H1 (cell line): ENCODE data around the gene KCNMA1. TPM values are rescaled to one million over a fixed set of nuclear protein-coding genes. Genes with fewer than 3 reads are reported as not detected.

Experiments used
- CTCF ChIA-PET: fragments of 300-600 bp; sonication (Branson Sonifier 250); formaldehyde crosslinking; loops from one replicate; lab custom pipeline; 2021; ENCODE audit not compliant: partially characterized antibody; lab: Charles Lee
- POLR2A ChIA-PET: fragments of 300-600 bp; sonication (Branson Sonifier 250); formaldehyde crosslinking; loops from one replicate; lab custom pipeline; 2021; ENCODE audit warnings: inconsistent platforms; ENCODE audit not compliant: partially characterized antibody; lab: Charles Lee
- DNase-seq, 2 experiments: peaks; one replicate each; pipeline versions ENCODE4 v3.0.0 to v3.0.0-alpha.2; 2010 to 2022; ENCODE audit warnings: low spot score in 2 of 2, low read depth in 1 of 2, mixed read lengths in 1 of 2
- FAIRE-seq: peaks from 2 replicates; lab custom pipeline; 2011; peaks lifted over from hg19 to GRCh38; lab: Jason Lieb, UNC
- H2AFZ ChIP-seq: 2 replicates; pipeline ENCODE4 v1.8.1; 2012; ENCODE audit warnings: low read length, inconsistent platforms
- H2AK5ac ChIP-seq: 2 replicates; pipeline ENCODE4 v1.6.1; 2013; ENCODE audit warnings: low read depth, low read length
- H2BK120ac ChIP-seq: replicated peaks from 2 replicates; pipeline ENCODE3; 2013; ENCODE audit warnings: low read depth, low read length, inconsistent platforms
- H2BK12ac ChIP-seq: 2 replicates; pipeline ENCODE4 v1.6.1; 2013; ENCODE audit warnings: low read depth, low read length
- H2BK15ac ChIP-seq: 2 replicates; pipeline ENCODE4 v1.6.1; 2013; ENCODE audit warnings: low read length
- H2BK20ac ChIP-seq: 2 replicates; pipeline ENCODE4 v1.6.1; 2013; ENCODE audit warnings: low read length
- H2BK5ac ChIP-seq: 2 replicates; pipeline ENCODE4 v1.6.1; 2013; ENCODE audit warnings: low read depth, low read length
- H3K14ac ChIP-seq: 2 replicates; pipeline ENCODE4 v1.6.1; 2013; ENCODE audit warnings: inconsistent platforms; ENCODE audit not compliant: insufficient read length
- H3K18ac ChIP-seq: 2 replicates; pipeline ENCODE4 v1.6.1; 2013; ENCODE audit warnings: low read length; ENCODE audit errors: extremely low read depth
- H3K23ac ChIP-seq: 2 replicates; pipeline ENCODE4 v1.6.1; 2013; ENCODE audit warnings: inconsistent platforms; ENCODE audit not compliant: insufficient read length
- H3K23me2 ChIP-seq: 2 replicates; pipeline ENCODE4 v1.6.1; 2013; ENCODE audit warnings: low read depth, low read length
- H3K27ac ChIP-seq: 2 replicates; pipeline ENCODE4 v1.6.1; 2011; ENCODE audit warnings: low read depth, low read length, inconsistent platforms
- H3K27me3 ChIP-seq, 4 experiments: replicated peaks in 1 of 4; 1 replicate in 1 of 4; 2 replicates in 3 of 4; pipeline versions ENCODE4 v1.6.1 to v1.8.1; 2011 to 2013; ENCODE audit warnings: low read length in 3 of 4, mild to moderate bottlenecking in 3 of 4, inconsistent platforms in 2 of 4, mixed read lengths in 2 of 4, moderate library complexity in 1 of 4; ENCODE audit not compliant: control insufficient read depth in 3 of 4, insufficient read depth in 3 of 4; ENCODE audit errors: extremely low read depth in 1 of 4
- H3K36me3 ChIP-seq, 4 experiments: 2 replicates each; pipeline versions ENCODE4 v1.6.1 to v1.8.1; 2011 to 2013; ENCODE audit warnings: mild to moderate bottlenecking in 4 of 4, low read length in 3 of 4, moderate library complexity in 2 of 4, control low read depth in 1 of 4, inconsistent platforms in 1 of 4; ENCODE audit not compliant: insufficient read depth in 4 of 4, control insufficient read depth in 2 of 4
- H3K4ac ChIP-seq: replicated peaks from 2 replicates; pipeline ENCODE3; 2013; ENCODE audit warnings: low read length, low read depth, mixed read lengths, inconsistent platforms; ENCODE audit not compliant: insufficient read length
- H3K4me1 ChIP-seq, 4 experiments: replicated peaks in 1 of 4; 1 replicate in 1 of 4; 2 replicates in 3 of 4; pipeline versions ENCODE4 v1.6.1 to v1.8.1; 2011 to 2013; ENCODE audit warnings: low read length in 3 of 4, inconsistent platforms in 2 of 4, mixed read lengths in 1 of 4; ENCODE audit not compliant: insufficient read depth in 4 of 4, control insufficient read depth in 3 of 4
- H3K4me2 ChIP-seq, 2 experiments: 2 replicates each; pipeline versions ENCODE4 v1.6.1 to v1.8.1; 2011 to 2013; ENCODE audit warnings: low read depth in 2 of 2, low read length in 2 of 2, control low read depth in 1 of 2, inconsistent platforms in 1 of 2, mild to moderate bottlenecking in 1 of 2; ENCODE audit not compliant: insufficient read depth in 1 of 2
- H3K4me3 ChIP-seq, 4 experiments: fragments of 200-600, 300-600 bp in 1 of 4; sonication (generic), shearing (Covaris generic), sonication (Bioruptor Twin) in 1 of 4; 2 replicates each; pipeline versions ENCODE4 v1.5.1 to v1.8.1; 2011 to 2016; ENCODE audit warnings: low read length in 4 of 4, low read depth in 3 of 4, control low read depth in 2 of 4, inconsistent platforms in 2 of 4, mild to moderate bottlenecking in 2 of 4, mixed read lengths in 1 of 4, moderate library complexity in 1 of 4; ENCODE audit not compliant: insufficient read depth in 2 of 4; ENCODE audit errors: extremely low read depth in 1 of 4
- H3K56ac ChIP-seq: replicated peaks from 2 replicates; pipeline ENCODE3; 2013; ENCODE audit warnings: low read depth, mild to moderate bottlenecking, mixed read lengths, low read length, inconsistent platforms; ENCODE audit not compliant: insufficient read length
- H3K79me1 ChIP-seq: 2 replicates; pipeline ENCODE4 v1.6.1; 2013; ENCODE audit warnings: low read depth, low read length, control low read depth
- H3K79me2 ChIP-seq, 2 experiments: 2 replicates each; pipeline versions ENCODE4 v1.6.1 to v1.8.1; 2012 to 2013; ENCODE audit warnings: low read length in 2 of 2, mild to moderate bottlenecking in 2 of 2, inconsistent platforms in 1 of 2; ENCODE audit not compliant: insufficient read depth in 2 of 2, control insufficient read depth in 1 of 2
- H3K9ac ChIP-seq, 4 experiments: replicated peaks in 1 of 4; 1 replicate in 1 of 4; 2 replicates in 3 of 4; pipeline versions ENCODE4 v1.6.1 to v1.8.1; 2011 to 2013; ENCODE audit warnings: low read depth in 3 of 4, low read length in 3 of 4, control low read depth in 2 of 4, mild to moderate bottlenecking in 2 of 4, moderate library complexity in 2 of 4, inconsistent platforms in 1 of 4; ENCODE audit errors: extremely low read depth in 1 of 4
- H3K9me3 ChIP-seq, 2 experiments: 2 replicates each; pipeline versions ENCODE4 v1.6.1 to v1.8.1; 2012 to 2013; ENCODE audit warnings: mild to moderate bottlenecking in 2 of 2, moderate library complexity in 2 of 2, control low read depth in 1 of 2, inconsistent platforms in 1 of 2, low read depth in 1 of 2, low read length in 1 of 2, mixed read lengths in 1 of 2; ENCODE audit not compliant: insufficient read depth in 2 of 2
- H4K20me1 ChIP-seq, 2 experiments: replicated peaks in 1 of 2; 2 replicates each; pipeline versions ENCODE3 to v1.8.1; 2011 to 2013; ENCODE audit warnings: inconsistent platforms in 2 of 2, low read length in 2 of 2, mild to moderate bottlenecking in 1 of 2; ENCODE audit not compliant: insufficient read depth in 2 of 2, control insufficient read depth in 1 of 2
- H4K5ac ChIP-seq: 2 replicates; pipeline ENCODE4 v1.6.1; 2013; ENCODE audit warnings: low read length, low read depth, mixed read lengths, inconsistent platforms; ENCODE audit not compliant: insufficient read length
- H4K8ac ChIP-seq: 2 replicates; pipeline ENCODE4 v1.8.0; 2013; ENCODE audit warnings: mild to moderate bottlenecking, moderate library complexity, low read length, inconsistent platforms; ENCODE audit not compliant: insufficient read depth; ENCODE audit errors: extremely low read depth
- H4K91ac ChIP-seq: replicated peaks from 2 replicates; pipeline ENCODE3; 2013; ENCODE audit warnings: low read length, mixed read lengths, inconsistent platforms; ENCODE audit not compliant: insufficient read length
- CHD2 ChIP-seq: IDR thresholded peaks from 2 replicates; pipeline ENCODE4 v1.6.1; 2012; ENCODE audit warnings: low read length, improper control_type of control experiment
- KDM1A ChIP-seq: fragments of 200-600, 300-600 bp; sonication (generic); IDR thresholded peaks from 2 replicates; pipeline ENCODE4 v1.7.1; 2016; ENCODE audit warnings: mild to moderate bottlenecking, low read length, borderline replicate concordance
- POU5F1 ChIP-seq: IDR thresholded peaks from 2 replicates; pipeline ENCODE4 v1.6.1; 2011; ENCODE audit warnings: low read depth, mild to moderate bottlenecking, low read length, moderate library complexity
- TAF7 ChIP-seq: optimal IDR thresholded peaks from 2 replicates; pipeline ENCODE3; 2011; ENCODE audit warnings: low read depth, mild to moderate bottlenecking, inconsistent platforms, low read length, moderate library complexity, borderline replicate concordance
- TCF12 ChIP-seq: IDR thresholded peaks from 2 replicates; pipeline ENCODE4 v1.6.1; 2011; ENCODE audit warnings: low read depth, mild to moderate bottlenecking, low read length
- WGBS, 2 experiments: shearing (Covaris generic) in 1 of 2; methylation state at CpG; one replicate each; pipeline versions ENCODE4 v1.1.6 to v1.1.7; 2013 to 2015; ENCODE audit warnings: low lambda C conversion rate in 2 of 2, mixed read lengths in 2 of 2, inconsistent platforms in 1 of 2, low coverage in 1 of 2, missing lambda C conversion rate in 1 of 2; ENCODE audit not compliant: insufficient replicate concordance in 2 of 2, insufficient coverage in 1 of 2, insufficient read length in 1 of 2; ENCODE audit errors: extremely low coverage in 1 of 2, missing lambda C conversion rate in 1 of 2; 5-methylcytosine and 5-hydroxymethylcytosine counted together
- polyA plus RNA-seq, 7 experiments: library from polyadenylated mRNA; depleted of rRNA in 3 of 7; stranded (reverse) in 5 of 7; unstranded in 2 of 7; fragments of >200 nt in 5 of 7; fragments of 200-250 nt in 2 of 7; gene quantifications; 1 replicate in 5 of 7; 2 replicates in 1 of 7; 4 replicates in 1 of 7; pipeline versions ENCODE4 v1.2.1 to v1.2.3, GENCODE V29; 2011 to 2013; ENCODE audit warnings: missing spikeins in 2 of 7, mixed read lengths in 2 of 7
- total RNA-seq: library from RNA; stranded (reverse); fragmentation: NEBNext Ultra II Directional; extraction: Animal tissue kit (Norgen Biotek cat#: 25700); gene quantifications from 2 replicates; pipeline ENCODE4 v1.2.1, GENCODE V29; 2021

The KCNMA1 gene
- total and polyA plus RNA-seq, 2 of the 8 experiments (the other 6 are each of a cell fraction or from before 2014, with no cell fraction given), result 10.2 to 11.1 TPM

DNA sequence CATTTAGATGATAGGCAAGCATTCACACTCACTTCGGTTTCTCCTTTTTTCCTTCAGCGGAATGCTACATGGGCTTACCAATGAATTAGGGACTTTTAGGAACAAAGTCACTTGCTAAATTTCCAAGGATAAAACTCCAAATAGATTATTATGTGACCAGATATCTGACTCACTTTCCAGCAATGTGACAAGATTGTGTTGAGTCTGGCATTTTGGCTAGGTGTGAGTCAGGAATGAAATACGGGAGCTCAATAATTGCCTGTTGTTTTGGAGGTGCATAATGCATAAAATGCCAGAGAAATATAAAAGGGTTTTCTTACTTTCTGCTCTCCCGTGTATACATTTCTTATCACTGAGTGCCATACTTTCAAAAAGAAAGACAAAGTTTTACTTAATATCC is 721.1 kb downstream of the KCNMA1 start:
- Histone ChIP-seq H4K8ac (no peak overlapping the region), H3K4ac (no peak overlapping the region), H3K14ac (no peak overlapping the region), H4K91ac (no peak overlapping the region), H3K4me2 (no peak overlapping the region), H3K23ac (no peak overlapping the region), H3K79me1 (no peaks in the 10 kb centered on the region), H3K18ac (no peak overlapping the region), H4K5ac (no peak overlapping the region), H3K9me3 (no peaks in the 10 kb centered on the region), H2BK20ac (no peak overlapping the region), H3K4me1 (no peaks in the 10 kb centered on the region), H3K27me3 (no peaks in the 10 kb centered on the region), H3K56ac (no peak overlapping the region), H3K23me2 (no peaks in the 10 kb centered on the region), H2BK15ac (no peak overlapping the region), H4K20me1 (no peaks in the 10 kb centered on the region), H3K27ac (no peak overlapping the region), H3K79me2 (no peaks in the 10 kb centered on the region), H3K9ac (no peak overlapping the region), H2BK12ac (no peak overlapping the region), H2AFZ (no peak overlapping the region), H2BK120ac (no peak overlapping the region), H2BK5ac (no peak overlapping the region), H2AK5ac (no peak overlapping the region), H3K4me3 (no peak overlapping the region), H3K36me3 (no peaks in the 10 kb centered on the region; a peak in 1 of 8 replicates)
- CTCF ChIA-PET, result interaction anchor here (0.6 to 1.6 kb wide), 4 partner anchors 10 to 710 kb away, joined by 3 to 4 read pairs (median 3); no protein-coding TSS in a partner anchor
- no peak for DNase-seq
- no peak for FAIRE-seq
- POLR2A ChIA-PET, result no interaction called here
- 70% methylated on average over 4 of the region's 4 CpGs; no CpG with 5 or more reads in 1 of the 2 experiments for WGBS, 2 experiments
- TF ChIP-seq POU5F1, result no peak
- TF ChIP-seq KDM1A, result no peak
- no peak for TF ChIP-seq TCF12
- no peak for TF ChIP-seq TAF7
- TF ChIP-seq CHD2, result no peak
